Fibroblast of skin of left quadriceps (primary cell): Measurements from ENCODE around the gene TMEM168.
"Not testable (repeated sequence)": the region's sequence is repeated elsewhere in the genome, so short reads cannot be mapped to it uniquely, and the experiment has no call there.

Experiments used
- DNase-seq, 2 experiments: peaks; one replicate each; pipeline ENCODE4 v3.0.0-alpha.2; 2013; ENCODE audit warnings: low read depth in 2 of 2

Gene TMEM168

GRCh38 chr7:112781558-112781957 is 8.6 kb downstream of the TMEM168 start:
- DNase-seq, result no peak

GRCh38 chr7:112781110-112781509 is 9.1 kb downstream of the TMEM168 start:
- no peak for DNase-seq

GRCh38 chr7:112779667-112780066 is 10.5 kb downstream of the TMEM168 start:
- DNase-seq, result no peak

- no peak for DNase-seq
These were observed 12.8 kb downstream of the TMEM168 start for GRCh38 chr7:112777406-112777805.

GRCh38 chr7:112771166-112771565 is 19.0 kb downstream of the TMEM168 start:
- DNase-seq, result no peak

- no peak for DNase-seq
These were observed 20.1 kb downstream of the TMEM168 start for GRCh38 chr7:112770051-112770450.

- DNase-seq, result no peak
These were observed 25.1 kb downstream of the TMEM168 start for GRCh38 chr7:112765105-112765504.

- DNase-seq, result no peak
These were observed 26.2 kb downstream of the TMEM168 start for GRCh38 chr7:112763996-112764395.

GRCh38 chr7:112763298-112763697 is 26.9 kb downstream of the TMEM168 start:
- no peak for DNase-seq

GRCh38 chr7:112759905-112760304 is 30.3 kb downstream of the TMEM168 start:
- no peak for DNase-seq

GRCh38 chr7:112757337-112757736 is 32.9 kb downstream of the TMEM168 start:
- DNase-seq, result no peak

GRCh38 chr7:112753298-112753697 is 36.9 kb downstream of the TMEM168 start:
- DNase-seq, result no peak

GRCh38 chr7:112752576-112752975 is 37.6 kb downstream of the TMEM168 start:
- DNase-seq, result no peak

- DNase-seq, result no peak
These were observed 40.4 kb downstream of the TMEM168 start for GRCh38 chr7:112749775-112750174.

GRCh38 chr7:112748381-112748780 is 41.8 kb downstream of the TMEM168 start:
- DNase-seq, result no peak

- DNase-seq, result no peak
These were observed 44.6 kb downstream of the TMEM168 start for GRCh38 chr7:112745635-112746034.

- no peak for DNase-seq
These were observed 45.4 kb downstream of the TMEM168 start for GRCh38 chr7:112744818-112745217.

GRCh38 chr7:112743811-112744210 is 46.4 kb downstream of the TMEM168 start:
- DNase-seq, result no peak

- no peak for DNase-seq
These were observed 49.5 kb downstream of the TMEM168 start for GRCh38 chr7:112740667-112741066.

GRCh38 chr7:112739436-112740180 is 50.6 kb downstream of the TMEM168 start:
- no peak for DNase-seq

GRCh38 chr7:112735261-112735660 is 54.9 kb downstream of the TMEM168 start:
- DNase-seq, result no peak

GRCh38 chr7:112731324-112731723 is 58.9 kb downstream of the TMEM168 start:
- DNase-seq, result not testable (repeated sequence)

- no peak for DNase-seq
These were observed 64.1 kb downstream of the TMEM168 start for GRCh38 chr7:112726076-112726475.

- DNase-seq, result no peak
These were observed 66.8 kb downstream of the TMEM168 start for GRCh38 chr7:112723416-112723815.
